Left cardiac atrium (tissue), 4 donors: ENCODE data around the gene PLEKHF1. TPM values are rescaled to one million over a fixed set of nuclear protein-coding genes. Genes with fewer than 3 reads are reported as not detected.

Experiments
- ATAC-seq, 2 donors: fragments of 200-7000 bp; cut with Tn5 transposase; one replicate each; pipeline ENCODE4 v1.9.1; 2020; ENCODE audit warnings: mild to moderate bottlenecking in 2 of 2, moderate library complexity in 2 of 2
- DNase-seq: peaks from one replicate; pipeline ENCODE4 v3.0.0-alpha.2; 2020
- intact Hi-C, 2 donors: fragments of 100-400 bp; cut with DNase I; formaldehyde crosslinking; loops; one replicate each; pipeline versions ENCODE4 v1.14.1 to v1.15.1; 2022 to 2023
- total RNA-seq, 2 donors: library from RNA; stranded (reverse); fragmentation: NEBNext Ultra II Directional; extraction: Animal tissue kit (Norgen Biotek cat#: 25700); gene quantifications; one replicate each; pipeline ENCODE4 v1.2.1, GENCODE V29; 2021
- donor health status: DM: no; HTN: yes; CAD: no.
- donor health status: DM: no; HTN: yes; CAD: no; lungs with severe emphysema.
- donor health status: DM: yes; HTN: yes; CAD: no.
- donor health status: Dilated cardiomyopathy.

The PLEKHF1 gene
- total RNA-seq, 2 donors from 2014 or later = 28.1 to 32.8 TPM

- DNase-seq (no peak), ATAC-seq (no peak)
- intact Hi-C loops = no loop called here
Observed at GRCh38 chr19:29674374-29675119, 9.3 kb downstream of the PLEKHF1 start.

DNA sequence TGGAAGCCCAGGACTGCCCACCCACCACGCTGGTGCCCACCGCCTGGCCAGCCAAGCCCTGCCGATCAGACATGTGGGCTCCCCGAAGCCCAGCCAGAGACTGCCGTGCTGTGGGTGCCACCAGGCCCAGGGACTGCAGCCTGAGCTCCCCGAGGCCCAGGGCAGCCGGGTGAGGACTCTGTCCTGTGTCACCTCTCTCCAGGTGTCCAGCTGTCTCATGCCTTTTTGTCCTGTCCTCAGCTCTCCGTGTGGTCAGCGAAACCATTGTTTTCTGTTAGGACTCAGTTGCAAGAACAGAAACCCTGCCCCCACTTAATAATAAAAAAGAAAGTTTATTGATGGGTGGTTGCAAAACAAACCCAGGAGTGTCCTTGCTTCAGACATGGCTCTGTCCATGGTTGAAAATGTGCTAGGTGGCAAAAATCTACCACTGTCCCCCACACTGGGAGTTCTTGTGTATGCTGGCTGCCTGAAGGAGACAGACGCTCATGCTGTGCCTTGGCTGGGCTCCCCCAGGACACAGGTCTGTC is 9.9 kb downstream of the PLEKHF1 start:
- no peak for ATAC-seq
- no peak for DNase-seq
- intact Hi-C loops = no loop called here

- intact Hi-C loops = no loop called here
- ATAC-seq (no peak), DNase-seq (no peak)
Observed at GRCh38 chr19:29675650-29676186, 10.5 kb downstream of the PLEKHF1 start.

- intact Hi-C loops = no loop called here
- ATAC-seq (peak; percentile 46 to 56), DNase-seq (no peak)
Observed at GRCh38 chr19:29676586-29676985, 11.3 kb downstream of the PLEKHF1 start.

- ATAC-seq (no peak), DNase-seq (no peak)
- intact Hi-C loops = no loop called here
Observed at GRCh38 chr19:29677001-29677817, 11.9 kb downstream of the PLEKHF1 start.

GRCh38 chr19:29678484-29679106 is 13.3 kb downstream of the PLEKHF1 start:
- DNase-seq = peak; percentile 79
- intact Hi-C loops = no loop called here

GRCh38 chr19:29679598-29680210 is 14.4 kb downstream of the PLEKHF1 start:
- DNase-seq (no peak), ATAC-seq (no peak)
- intact Hi-C loops = no loop called here

More at GRCh38 chr19:29678484-29679106, 13.3 kb downstream of the PLEKHF1 start:
- peak; percentile 71 to 74 for ATAC-seq

DNA sequence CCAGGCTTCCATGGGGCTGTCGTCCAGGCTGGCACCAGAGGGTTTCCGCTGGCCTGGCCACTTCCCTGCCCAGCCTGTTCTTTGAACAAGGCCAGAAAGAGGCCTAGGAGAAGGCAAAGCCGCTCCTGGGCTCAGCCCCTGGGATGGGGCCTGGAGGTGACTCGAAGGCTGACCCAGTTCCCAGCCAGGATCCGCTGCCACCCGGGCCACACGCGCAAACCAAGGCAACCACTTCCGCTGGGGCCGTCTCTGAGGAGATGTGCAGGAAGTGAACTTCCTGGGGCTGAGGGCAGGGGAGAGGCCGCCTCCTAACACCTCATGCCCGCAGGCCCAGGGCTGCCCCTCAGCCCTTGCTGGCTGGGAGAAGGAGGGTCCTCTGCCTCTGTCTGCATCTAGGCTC is 15.2 kb downstream of the PLEKHF1 start:
- ATAC-seq (peak; percentile 2 to 12), DNase-seq (peak; percentile 57)
- intact Hi-C loops = no loop called here

DNA sequence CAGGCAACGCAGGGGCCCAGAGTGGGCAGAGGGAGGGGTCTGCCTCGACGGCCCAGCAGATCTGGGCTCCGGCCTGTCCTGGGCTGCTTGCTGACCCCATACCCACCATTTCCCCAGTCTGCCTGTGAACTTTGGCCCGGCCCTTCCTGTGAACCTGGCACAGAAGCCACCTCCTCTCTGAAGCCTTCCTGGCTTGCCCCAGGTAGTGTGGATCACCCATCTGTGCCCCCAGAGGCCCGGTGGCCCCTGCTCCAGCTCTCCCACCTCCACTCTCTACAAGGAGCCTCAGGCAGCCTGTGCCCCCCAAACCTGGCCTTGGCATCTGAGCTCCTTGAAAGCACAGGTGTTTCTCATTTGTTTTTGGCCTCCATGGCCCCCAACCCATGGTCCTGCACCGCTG is 15.7 kb downstream of the PLEKHF1 start:
- intact Hi-C loops = no loop called here
- ATAC-seq = no peak

GRCh38 chr19:29681422-29682235 is 16.4 kb downstream of the PLEKHF1 start:
- intact Hi-C loops = no loop called here
- ATAC-seq (peak in 1 of 2 donors; percentile 45), DNase-seq (no peak)

More for the DNA sequence above, 15.7 kb downstream of the PLEKHF1 start:
- no peak for DNase-seq

GRCh38 chr19:29682236-29682895 is 17.1 kb downstream of the PLEKHF1 start:
- no peak for ATAC-seq
- intact Hi-C loops = no loop called here
- no peak for DNase-seq

GRCh38 chr19:29683009-29683408 is 17.7 kb downstream of the PLEKHF1 start:
- ATAC-seq (no peak), DNase-seq (no peak)
- intact Hi-C loops = no loop called here

GRCh38 chr19:29685326-29685725 is 20.1 kb downstream of the PLEKHF1 start:
- no peak for DNase-seq
- intact Hi-C loops = no loop called here
- ATAC-seq = peak in 1 of 2 donors; percentile 33

DNA sequence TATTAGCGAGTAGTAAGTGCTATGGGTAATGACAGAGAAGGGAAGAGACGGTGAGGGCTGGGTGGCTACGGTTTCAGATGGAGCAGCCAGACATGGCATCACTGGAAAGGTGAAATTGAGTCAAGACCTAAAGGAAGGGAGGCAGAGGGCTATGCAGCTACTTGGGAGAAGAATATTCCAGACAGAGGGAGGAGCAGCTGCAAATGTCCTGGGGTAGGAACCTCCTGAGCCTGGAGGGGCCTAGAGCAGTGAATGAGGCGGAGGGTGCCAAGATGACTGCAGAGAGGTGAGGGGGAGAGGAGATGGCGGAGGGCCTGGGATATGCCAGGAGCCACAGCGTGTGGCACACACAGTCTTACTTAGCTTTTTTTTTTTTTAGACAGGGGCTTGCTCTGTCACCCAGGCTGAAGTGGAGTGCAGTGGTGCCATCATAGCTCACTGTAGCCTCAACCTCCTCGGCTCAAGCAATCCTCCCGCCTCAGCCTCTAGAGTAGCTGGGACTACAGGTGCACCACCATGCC is 21.1 kb downstream of the PLEKHF1 start:
- DNase-seq (no peak), ATAC-seq (no peak)
- intact Hi-C loops = no loop called here

DNA sequence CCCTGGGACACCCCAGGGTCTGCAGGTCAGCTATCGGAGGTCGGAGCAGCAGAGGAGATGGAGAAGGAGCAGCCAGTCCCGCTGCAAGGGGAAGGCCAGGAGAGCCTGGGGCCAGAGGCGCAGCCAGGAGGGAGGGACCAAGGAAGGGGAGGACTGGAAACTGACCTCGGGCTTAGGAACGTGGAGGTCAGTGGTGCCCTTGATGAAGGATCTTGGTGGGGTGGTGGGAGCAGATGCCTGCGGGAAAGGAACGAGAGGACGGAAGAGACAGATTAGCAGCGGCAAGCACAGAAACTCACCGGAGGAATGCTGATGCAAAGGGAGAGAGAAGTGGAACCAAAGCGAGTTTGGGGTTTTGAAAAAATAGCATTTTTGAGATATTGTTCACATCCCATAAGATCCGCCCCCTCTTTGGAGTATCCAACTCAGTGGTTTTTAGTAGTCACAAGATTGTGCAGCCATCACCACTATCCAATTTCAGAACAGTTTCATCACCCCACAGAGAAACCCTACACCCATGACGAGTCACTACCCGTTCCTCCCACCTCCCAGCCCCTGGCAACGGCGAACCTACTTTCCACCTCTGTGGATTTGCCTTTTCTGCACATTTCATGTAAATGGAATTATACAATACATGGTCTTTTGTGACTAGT is 22.1 kb downstream of the PLEKHF1 start:
- intact Hi-C loops = no loop called here
- peak; percentile 85 to 90 for ATAC-seq
- no peak for DNase-seq

GRCh38 chr19:29687897-29688728 is 22.9 kb downstream of the PLEKHF1 start:
- intact Hi-C loops = no loop called here
- DNase-seq (no peak), ATAC-seq (no peak)
